HPDE6-E6E7 (cell line): ENCODE data around the gene NFX1.
"Not testable (repeated sequence)": the region's sequence is repeated elsewhere in the genome, so short reads cannot be mapped to it uniquely, and the experiment has no call there.

Source experiments
- DNase-seq: peaks from one replicate; pipeline ENCODE4 v3.0.0; 2011; ENCODE audit warnings: missing footprints; ENCODE audit errors: extremely low spot score

The NFX1 gene

DNA sequence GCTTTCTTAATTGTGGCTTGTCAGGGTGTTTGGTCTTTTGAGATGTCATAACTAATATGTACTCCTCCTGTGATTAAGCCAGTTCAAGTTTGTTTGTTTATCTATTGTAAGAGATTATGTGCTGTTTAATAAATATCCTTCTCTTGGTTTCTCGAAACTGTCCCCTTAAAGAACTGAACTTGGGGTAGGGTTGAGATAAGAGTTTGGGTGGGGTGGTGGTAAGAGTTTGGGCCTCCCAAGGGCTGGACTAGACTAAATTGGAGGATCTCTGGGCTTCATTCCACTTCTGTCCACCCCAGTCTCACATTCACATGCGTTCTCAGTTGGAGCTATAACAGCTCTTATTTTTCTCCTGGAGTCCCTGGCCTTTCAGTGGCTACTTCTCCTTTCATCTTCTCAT is 73.8 kb downstream of the NFX1 start:
- DNase-seq = no peak

DNA sequence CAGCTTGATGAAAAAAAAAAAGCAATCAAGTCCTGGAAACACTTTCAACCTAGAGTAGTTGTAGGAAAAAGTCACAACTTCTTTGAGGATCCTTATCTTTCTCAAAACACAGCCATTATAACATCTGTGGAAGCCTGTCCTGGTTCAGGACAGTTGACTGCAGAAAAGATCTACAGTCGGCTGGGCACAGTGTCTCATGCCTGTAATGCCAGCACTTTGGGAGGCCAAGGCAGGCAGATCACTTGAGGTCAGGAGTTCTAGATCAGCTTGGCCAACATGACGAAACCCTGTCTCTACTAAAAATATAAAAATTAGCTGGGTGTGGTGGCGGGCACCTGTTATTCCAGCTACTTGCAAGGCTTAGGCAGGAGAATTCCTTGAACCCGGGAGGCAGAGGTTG is 74.5 kb downstream of the NFX1 start:
- DNase-seq = not testable (repeated sequence)

DNA sequence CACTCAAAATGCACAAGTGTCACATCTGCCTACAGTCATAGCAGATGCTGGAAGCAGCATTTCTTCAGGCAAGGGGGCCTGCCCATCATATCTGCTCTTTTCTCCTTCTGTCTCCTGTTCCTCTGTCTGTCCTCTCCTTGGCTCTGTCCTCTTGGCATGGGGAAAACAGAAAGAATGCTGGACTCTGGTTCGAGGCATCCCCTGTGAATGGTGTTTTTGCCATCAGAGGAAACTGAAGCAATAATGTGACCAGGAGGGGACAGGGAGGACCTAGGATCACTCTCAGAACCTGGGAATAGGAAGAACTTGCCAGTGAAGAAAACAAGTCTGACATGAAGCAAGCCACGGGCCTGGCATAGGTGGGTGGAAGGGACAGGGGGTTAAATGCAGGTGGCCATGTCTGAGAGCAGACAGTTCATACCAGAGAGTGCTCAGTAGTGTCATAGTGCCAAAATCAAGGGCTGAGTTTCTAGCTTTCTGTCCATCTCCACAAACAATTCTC is 76.7 kb downstream of the NFX1 start:
- no peak for DNase-seq

DNA sequence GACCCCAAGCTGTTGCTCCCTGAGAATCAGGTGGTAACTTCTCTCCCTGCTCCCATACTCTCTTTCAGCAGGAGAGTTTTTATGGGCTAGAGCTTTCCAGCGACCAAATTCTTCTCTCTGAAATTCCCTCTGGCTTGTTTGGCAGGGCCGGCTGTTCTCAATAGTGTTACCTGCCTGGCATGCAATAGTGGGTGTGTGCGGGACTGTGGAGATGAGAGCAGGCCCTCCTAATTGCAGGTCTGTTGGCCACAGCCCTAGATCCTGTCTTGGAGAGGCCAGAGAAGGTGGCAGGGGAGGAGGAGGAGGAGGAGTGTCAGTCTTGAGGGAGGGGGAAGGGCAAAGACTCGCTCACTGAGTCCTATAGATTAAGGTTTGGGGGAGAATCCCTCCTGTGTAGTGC is 82.6 kb downstream of the NFX1 start:
- no peak for DNase-seq

DNA sequence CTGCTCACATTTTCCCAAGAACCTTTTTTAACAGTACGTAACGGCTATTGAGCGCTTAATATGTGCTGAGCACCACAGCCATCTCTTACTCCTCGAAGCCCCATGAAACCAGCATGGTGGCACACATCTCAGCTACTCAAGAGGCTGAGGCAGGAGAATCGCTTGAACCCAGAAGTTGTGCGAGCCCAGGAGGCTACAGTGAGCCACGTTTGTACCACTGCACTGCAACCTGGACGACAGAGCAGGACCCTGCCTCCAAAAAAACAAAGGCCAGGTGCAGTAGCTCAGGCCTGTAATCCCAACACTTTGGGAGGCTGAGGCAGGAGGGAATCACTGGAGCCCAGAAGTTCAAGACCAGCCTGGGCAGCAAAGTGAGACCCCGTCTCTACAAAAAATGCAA is 83.9 kb downstream of the NFX1 start:
- no peak for DNase-seq

DNA sequence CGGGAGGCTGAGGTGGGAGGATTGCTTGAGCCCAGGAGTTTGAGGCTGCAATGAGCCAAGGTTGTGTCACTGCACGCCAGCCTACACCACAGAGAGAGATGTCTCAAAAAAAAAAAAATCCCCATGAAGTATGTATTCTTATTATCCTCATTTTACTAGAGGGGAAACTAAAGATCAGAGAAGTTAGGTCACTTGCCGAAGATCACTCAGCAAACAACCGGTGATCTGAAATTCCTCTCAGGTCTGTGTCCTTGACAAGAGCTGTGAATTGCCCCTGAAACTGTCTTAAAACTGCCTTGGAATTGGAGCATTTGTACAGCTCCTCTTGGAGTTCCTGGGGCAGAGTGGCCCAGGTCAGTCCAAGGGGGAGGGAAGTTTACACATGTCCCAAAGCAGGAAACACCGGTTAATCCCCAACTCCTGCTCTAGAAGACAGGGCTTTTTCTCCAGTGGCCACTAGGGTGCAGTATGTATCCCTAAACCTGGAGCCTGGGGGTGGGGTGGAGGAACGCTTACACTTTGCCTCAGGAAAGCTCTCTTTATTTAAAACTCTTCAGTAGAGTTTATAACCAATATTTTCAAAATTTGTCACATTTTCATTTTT is 84.4 kb downstream of the NFX1 start:
- peak; percentile 72 for DNase-seq

DNA sequence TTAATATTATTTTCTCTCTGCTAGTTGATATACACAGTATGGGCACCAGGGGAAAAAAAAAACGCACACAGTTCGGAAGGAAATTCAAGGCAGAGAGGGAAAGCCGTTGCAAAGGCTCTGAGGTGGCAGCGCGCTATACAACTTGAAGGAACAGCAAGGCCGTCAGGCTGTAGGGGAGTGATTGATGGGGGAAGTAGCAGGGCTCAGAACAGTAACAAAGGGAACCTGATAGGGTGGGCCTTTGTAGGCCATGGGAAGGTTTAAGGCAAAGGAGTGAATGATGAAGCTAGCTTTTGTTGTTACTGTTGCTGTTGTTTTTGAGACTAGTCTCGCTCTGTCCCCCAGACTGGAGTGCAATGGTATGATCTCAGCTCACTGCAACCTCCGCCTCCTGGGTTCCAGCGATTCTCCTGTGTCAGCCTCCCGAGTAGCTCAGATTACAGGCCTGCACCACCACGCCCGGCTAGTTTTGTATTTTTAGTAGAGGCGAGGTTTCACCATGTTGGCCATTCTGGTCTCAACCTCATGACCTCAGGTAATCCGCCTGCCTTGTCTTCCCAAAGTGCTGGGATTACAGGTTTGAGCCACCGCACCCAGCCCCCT is 85.0 kb downstream of the NFX1 start:
- no peak for DNase-seq

DNA sequence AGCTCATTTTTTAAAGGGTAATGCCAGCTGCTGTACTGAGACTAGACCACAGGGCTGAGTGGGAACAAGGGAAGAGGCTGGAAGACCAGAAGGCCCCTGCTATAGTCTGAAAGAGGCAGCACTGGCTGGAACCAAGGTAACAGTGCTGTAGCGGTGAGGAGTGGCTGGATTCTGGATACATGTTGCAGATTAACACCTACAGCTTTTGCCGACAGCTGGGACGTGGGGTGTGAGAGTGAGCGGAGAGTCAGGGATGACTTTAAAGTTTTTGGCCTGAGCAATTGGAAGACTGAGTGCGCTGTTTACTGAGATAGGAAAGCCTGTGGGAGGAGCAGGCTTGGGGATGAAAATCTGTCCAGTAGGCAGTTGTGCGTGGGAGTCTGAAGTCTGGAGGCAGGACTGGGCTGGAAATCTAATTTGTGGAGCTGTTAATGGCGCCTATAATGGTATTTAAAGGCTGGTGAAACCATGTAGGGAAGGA is 85.6 kb downstream of the NFX1 start:
- no peak for DNase-seq

DNA sequence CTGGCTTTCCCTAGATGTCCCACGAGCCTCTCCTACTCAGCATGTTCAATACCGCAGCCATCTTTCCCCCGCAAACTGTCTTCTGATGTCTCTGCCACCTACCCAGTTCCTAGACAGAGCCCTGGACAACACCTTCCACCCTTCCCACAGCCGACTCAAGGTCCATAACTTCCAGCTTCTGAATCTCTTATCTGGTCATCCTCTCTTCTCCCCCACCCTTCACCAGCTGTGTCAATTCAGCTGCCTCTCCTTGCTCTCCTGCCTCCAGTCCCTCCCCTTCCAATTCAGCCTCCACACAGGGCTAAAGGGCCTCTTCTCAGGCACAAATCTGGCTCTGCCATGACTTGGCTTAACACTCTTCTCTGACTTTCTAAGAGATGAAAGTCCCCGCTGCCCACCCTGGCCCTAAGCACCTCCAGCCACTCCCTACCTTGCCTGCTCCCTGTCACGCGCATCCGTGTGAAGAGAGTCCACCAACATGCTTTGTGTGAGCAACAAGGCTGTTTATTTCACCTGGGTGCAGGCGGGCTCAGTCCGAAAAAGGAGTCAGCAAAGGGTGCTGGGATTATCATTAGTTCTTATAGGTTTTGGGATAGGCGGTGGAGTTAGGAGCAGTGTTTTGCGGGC is 86.9 kb downstream of the NFX1 start:
- no peak for DNase-seq

DNA sequence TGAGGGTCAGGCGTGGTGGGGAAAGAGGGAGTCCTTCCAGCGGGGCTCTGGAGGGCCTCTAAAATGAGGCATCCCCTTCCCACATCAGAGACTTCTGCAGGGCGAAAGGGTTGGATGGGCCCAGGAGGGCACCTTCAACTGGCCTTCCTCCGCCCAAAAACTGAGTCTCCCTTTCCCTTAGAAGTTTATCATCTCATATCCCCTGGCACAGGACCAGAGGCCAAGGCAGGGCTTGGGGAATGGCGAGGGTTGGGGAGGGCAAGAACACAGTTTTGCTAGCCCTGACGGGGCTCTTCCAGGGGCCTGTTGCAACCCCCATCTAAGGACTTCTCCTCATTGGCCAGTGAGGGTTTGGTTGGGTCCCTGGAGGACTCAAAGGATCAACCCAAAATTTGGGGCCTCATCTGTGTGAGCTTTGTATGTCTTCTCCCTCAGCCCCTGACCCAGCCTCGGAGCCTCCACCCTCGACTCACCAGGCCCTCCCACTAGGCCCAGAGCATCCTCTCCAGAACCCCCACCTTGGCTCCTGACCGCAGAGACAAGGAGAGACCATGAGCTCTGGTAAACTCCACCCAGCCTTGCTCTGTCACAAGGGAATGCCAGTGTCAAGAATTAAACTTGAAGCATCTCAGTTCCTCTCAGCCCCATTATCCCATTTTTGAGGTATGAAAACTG is 87.9 kb downstream of the NFX1 start:
- no peak for DNase-seq

DNA sequence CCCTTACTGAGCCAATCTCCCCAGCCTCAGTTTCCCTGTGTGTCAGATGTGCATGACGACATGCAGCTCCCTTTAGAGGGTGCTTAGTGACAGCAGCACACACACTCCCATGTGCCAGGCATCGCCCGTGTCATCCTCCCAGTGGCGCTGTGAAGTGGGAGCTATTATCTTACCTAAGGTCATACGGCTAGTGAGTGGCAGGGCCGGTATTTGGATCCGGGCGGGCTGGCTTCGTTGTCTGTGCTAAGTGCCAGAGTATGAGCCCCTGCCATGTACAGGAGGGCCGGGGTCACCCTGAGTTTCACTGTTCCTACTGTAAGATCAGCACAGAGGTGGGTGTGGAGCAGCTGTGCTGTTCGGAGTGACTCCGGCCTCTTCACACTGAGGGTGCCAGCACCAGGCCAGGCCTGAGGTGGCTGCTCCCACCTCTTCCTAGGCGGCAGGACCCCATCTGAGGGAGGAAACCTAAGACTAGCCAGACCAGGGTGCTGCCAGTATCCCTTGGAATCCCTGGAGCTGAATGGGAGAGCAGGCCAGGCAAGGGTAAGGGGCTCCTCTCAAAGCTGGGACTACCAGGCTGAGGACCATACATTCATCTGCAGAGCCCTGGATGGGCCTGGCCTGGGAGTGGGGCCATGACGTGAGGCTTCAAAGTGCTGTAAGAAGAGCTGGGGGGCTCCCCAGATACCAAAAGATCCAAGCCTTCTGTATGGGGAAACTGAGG is 89.5 kb downstream of the NFX1 start:
- no peak for DNase-seq

DNA sequence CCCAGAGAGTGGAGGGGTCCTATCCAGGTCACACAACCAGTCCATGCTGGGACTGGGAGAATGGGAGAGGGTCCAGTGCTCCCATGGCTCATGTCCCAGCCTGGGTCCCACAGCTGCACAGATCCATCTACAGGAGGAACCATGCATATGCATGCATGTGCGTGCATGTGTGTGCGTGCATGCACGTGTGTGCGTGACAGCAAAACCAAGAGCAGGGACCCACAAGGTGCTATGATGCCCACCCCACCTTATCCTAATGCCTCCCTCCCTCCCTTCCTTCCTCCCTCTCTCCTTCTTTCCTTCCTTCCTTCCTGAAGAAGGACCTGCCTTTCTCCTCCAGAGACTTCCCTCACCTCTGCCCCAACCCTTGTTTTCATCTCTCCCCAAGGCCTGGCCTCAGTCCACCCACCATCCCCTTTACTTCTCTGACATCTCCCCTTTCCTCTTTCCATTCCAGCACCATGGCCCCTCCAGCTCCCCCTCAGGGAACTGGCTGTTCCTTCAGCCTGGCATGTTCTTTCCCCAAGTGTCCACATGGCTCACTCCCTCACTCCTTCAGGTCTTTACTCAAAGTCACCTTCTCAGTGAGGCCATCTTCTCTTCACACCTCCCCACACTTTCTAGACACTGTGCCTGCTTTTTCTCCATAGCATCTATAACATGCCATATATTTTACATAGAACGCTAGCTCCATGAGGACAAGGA is 90.2 kb downstream of the NFX1 start:
- no peak for DNase-seq

DNA sequence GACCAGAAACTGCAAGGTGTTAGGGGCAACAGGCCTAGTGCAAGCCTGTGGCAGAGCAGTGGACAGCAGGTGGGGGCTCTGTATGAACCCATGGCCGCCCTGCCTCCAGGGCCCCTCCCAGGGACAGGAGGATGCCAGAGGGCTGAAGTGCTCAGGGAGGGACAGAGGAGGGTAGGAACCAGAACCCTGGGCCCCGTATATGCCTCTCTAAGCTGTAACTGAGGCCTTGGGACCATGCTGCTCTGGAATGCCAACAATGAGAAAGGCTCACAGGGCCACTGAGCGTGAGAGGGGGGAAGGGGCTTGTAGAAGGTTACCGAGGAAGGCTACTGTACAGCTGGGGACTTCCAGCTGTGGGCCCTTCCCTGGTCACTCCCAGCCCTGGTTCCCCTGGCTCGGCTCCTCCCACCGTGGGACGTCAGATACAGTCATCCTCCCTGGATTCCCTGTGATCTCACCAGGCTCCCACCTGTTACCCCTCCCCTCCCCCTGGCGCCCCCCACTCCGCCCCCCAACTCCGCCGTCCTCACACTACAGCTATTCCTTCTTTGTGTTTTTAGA is 91.0 kb downstream of the NFX1 start:
- no peak for DNase-seq

DNA sequence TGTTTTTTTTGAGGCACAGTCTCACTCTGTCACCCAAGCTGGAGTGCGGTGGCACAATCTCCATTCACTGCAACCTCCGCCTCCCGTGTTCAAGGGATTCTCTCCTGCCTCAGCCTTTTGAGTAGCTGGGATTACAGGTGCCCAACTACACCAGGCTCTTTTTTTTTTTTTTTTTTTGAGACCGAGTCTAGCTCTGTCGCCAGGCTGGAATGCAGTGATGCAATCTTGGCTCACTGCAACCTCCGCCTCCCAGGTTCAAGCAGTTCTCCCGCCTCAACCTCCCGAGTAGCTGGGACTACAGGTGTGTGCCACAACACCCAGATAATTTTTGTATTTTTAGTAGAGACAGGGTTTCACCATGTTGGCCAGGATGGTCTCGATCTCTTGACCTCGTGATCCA is 92.1 kb downstream of the NFX1 start:
- not testable (repeated sequence) for DNase-seq

DNA sequence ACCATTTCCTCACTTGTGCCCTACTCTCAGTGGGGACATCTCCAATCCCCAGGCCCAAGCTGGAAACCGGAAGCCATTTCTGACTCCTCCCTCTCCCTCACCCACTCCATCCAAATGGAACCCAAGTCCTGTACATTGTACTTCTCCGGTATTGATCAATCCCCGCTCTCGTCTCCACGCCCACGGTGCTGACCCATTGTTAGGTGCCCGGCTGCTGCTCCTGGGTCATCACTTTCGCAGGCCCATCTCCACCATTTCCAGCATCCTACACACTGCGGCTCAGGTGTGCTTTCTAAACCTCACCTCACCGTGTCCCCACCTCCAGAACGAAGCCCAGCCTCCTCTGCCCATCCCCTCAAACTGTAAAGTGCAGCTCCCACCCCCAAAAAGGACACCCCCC is 93.1 kb downstream of the NFX1 start:
- DNase-seq = not testable (repeated sequence)

DNA sequence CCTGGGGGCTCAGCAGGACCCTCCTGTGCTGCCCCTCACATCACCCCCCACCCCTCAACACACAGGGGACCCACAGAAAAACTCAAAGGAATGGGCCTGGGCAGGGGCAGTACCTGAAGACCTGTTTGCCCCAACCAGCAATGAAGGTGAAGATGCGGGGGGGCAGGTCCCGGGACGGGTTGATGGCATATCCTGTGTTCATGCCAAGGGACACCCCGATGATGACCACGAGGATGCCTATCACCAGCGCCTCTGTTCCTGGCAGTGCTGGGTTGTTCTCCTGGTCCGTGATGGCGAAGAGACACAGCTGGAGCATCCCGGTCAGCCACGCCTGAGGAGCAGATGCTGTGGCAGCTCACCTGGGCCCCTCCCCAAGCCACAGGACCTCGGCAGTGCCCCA is 95.2 kb downstream of the NFX1 start:
- not testable (repeated sequence) for DNase-seq

DNA sequence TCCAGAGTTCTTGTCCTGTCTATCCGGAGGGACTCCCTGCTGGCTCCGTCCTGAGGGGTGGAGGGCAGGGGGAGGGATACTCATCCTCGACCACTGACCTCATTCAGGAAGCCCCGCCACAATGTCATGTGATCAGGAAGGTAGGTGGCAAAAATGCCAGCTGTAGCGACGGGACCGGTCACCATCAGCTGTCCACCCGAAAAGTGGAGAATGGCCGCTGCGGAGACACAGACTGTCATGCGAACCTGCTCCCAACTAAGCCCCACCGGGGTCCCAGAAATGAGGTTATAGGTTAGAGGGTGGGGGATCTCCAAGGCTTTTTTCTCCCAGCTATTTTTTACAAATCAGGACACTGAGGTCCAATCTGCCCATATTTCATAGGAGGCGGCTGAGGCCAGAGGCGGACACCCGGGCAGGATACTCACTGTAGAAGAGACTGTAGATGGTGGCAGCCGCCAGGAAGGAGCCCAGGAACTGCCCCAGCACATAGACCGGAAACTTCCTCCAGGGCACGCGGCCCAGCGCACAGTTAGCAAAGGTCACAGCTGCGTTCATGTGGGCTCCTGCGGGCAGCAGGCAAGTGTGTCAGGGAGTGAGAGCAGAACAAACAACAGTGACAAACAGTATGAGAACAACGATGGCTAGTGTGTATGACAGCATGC is 95.8 kb downstream of the NFX1 start:
- DNase-seq = not testable (repeated sequence)

DNA sequence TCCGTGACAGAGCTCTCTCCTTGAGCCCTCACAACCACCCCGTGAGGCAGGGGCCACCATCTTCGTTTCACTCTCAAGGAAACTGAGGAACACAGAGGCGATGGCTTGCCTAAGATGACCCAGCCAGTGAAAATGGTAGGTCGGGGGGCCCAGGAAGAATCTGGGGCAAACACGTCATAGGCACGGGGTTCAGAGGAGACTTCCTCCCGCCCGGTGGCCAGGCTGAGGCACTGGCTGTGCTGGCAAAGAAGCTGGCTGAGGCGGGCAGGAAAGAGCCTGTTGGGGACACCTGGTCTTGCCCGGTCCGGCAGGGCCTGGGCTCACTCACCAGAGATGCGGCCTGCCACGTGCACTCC is 96.3 kb downstream of the NFX1 start:
- not testable (repeated sequence) for DNase-seq

DNA sequence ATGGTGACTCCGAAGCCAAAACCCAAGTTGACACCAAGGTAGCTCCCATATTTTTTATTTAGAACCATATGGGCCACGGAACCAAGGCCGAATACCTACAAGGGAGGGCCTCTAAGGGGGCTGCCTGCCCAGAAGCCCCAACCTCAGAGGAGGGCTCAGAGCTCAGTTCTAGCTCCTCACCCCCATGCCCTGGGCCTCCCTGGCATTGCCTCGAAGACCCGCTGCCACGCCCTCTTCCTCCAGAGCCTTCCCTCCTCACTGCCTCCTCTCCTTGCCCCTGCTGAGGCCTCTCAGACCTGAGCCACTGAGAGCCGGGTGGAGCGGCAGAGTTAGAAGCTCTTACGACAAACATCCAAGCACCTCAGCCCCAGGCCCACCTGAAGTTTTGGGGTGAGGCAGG is 96.7 kb downstream of the NFX1 start:
- DNase-seq = not testable (repeated sequence)
